Lower leg skin (tissue), 3 donors: ENCODE data around the gene VPREB1.

Source experiments
- POLR2A ChIP-seq, 2 donors: fragments of 450-650 bp; IDR thresholded peaks; one replicate each; pipeline ENCODE4 v1.6.1; 2016 to 2017; ENCODE audit warnings: antibody characterized with exemption in 2 of 2, mild to moderate bottlenecking in 1 of 2, moderate library complexity in 1 of 2
- TF ChIP-seq, protein P1 (sequence below), 3 donors: fragments of 450-650 bp; IDR thresholded peaks; one replicate each; pipeline ENCODE4 v1.5.1; 2016; ENCODE audit warnings: antibody characterized with exemption in 3 of 3, mild to moderate bottlenecking in 3 of 3, moderate library complexity in 2 of 3

DNA sequence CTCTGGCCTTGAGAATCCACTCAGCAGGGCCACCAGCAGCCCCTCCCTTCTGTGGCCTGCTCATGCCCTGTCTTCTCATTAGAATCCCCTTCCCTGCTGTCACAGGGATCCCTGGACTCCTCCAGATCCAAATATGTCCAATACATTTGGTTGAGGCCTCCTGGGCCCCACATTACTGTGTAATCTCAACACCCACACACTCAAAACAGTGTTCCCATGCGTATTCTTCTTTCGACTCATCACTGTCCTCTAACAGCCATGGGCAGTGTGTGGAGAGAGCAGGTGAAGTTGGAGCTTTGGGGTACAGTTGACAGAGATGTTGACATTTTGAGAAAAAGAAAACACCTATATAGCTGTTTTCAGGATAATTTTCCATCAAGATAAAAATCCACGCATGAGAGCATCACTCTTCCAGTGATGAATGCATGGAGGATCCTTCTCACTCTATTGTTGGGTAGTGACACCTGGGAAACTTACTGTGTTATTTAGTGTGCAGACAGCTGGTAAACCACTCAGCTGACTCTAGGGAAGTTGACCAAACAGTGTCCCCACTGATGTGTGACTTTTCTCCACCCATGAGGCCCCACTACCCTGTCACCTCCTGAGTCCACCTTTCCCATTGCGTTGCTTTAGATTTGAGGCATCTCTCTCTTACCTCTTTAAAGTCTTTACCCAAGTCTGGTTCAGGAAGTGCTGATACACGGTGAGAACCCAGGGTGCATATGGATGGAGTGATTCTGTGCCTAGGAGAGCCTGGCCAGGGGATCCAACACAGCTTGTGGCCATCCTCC, 28.7 kb upstream of the VPREB1 start:
- TF ChIP-seq, protein P1, sequence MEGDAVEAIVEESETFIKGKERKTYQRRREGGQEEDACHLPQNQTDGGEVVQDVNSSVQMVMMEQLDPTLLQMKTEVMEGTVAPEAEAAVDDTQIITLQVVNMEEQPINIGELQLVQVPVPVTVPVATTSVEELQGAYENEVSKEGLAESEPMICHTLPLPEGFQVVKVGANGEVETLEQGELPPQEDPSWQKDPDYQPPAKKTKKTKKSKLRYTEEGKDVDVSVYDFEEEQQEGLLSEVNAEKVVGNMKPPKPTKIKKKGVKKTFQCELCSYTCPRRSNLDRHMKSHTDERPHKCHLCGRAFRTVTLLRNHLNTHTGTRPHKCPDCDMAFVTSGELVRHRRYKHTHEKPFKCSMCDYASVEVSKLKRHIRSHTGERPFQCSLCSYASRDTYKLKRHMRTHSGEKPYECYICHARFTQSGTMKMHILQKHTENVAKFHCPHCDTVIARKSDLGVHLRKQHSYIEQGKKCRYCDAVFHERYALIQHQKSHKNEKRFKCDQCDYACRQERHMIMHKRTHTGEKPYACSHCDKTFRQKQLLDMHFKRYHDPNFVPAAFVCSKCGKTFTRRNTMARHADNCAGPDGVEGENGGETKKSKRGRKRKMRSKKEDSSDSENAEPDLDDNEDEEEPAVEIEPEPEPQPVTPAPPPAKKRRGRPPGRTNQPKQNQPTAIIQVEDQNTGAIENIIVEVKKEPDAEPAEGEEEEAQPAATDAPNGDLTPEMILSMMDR (IDR thresholded peaks at IDR 0.05): no peak
- no peak for TF ChIP-seq POLR2A (IDR thresholded peaks at IDR 0.05)
